ENCODE data around the gene MEPE.

- no peak for TF ChIP-seq EP300 (IDR thresholded peaks at IDR 0.05)
- no peak for TF ChIP-seq CTCF (IDR thresholded peaks at IDR 0.05)
- no peak for TF ChIP-seq POLR2A (IDR thresholded peaks at IDR 0.05)
- TF ChIP-seq POLR2AphosphoS5 (IDR thresholded peaks at IDR 0.05) = no peak
Observed at GRCh38 chr4:87835743-87836142, 3.0 kb downstream of the MEPE start.
